Measurements from ENCODE around the gene GMPPB.

GMPPB gene

DNA sequence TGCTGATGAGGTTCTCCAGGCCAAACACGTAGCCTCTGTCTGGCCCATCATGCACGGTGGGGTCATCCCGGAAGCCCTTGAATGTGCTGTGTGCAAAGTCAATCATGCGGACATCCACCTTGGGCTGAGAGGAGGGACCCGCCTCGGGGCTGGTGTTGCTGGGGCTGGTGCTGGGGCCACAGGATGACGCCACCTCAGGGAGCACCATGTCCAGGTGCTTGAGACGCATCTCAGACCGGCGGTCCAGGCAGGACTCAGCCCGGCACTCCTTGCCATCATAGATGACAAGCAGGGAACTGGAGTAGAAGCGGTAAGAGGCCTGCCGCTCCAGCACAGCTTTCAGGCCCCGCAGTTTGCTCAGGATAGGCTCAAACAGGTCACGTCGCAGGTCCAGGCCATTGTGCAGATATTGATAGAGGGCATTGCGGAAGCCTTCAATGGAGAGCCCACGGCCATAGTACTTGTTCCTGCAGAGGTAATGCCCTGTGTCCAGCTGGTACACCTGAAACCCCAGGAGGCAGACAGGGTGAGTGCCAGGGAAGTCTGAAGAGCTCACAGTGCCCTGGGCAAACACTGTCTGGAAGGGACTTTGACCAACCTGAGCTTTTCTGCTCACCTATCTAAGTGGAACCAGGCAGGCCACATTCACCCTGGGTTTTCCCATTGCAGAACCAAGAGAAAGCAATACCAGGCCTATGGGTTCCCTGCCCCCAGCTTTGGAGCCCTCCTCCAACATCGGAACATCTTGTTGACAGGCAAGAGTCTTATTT is 3.6 kb upstream of the GMPPB start:
- Histone ChIP-seq H3K79me1 (ENCODE audit: low read length) (peaks cover 10% of the 10 kb centered on the region), H3K56ac (ENCODE audit: low read length) (no peak overlapping the region), H2BK120ac (ENCODE audit: low read depth, low read length) (no peak overlapping the region), H3K18ac (ENCODE audit: low read length) (no peak overlapping the region), H2AK5ac (ENCODE audit: low read length) (no peak overlapping the region), H2BK5ac (ENCODE audit: low read length) (no peak overlapping the region), H3K36me3 (ENCODE audit: control insufficient read depth, insufficient read depth, low read length) (peaks cover 5% of the 10 kb centered on the region), H4K8ac (ENCODE audit: low read depth, low read length) (no peak overlapping the region), H3K27ac (ENCODE audit: low read depth, low read length) (no peak overlapping the region), H3K4me1 (ENCODE audit: control insufficient read depth, low read depth, low read length) (peaks cover 4% of the 10 kb centered on the region), H3K4me3 (ENCODE audit: low read length) (no peak overlapping the region), H4K5ac (ENCODE audit: low read length) (no peak overlapping the region), H3K4me2 (ENCODE audit: low read length) (no peak overlapping the region), H3K4ac (ENCODE audit: low read depth, low read length) (no peak overlapping the region), H3K9ac (ENCODE audit: low read length) (no peak overlapping the region), H3K27me3 (ENCODE audit: insufficient read depth, low read length, poor library complexity) (no peaks in the 10 kb centered on the region), H2BK15ac (replicated peaks; ENCODE audit: low read depth) (no peak overlapping the region), H3K23ac (ENCODE audit: low read length) (no peak overlapping the region), H3K79me2 (ENCODE audit: control insufficient read depth, insufficient read depth, low read length) (peaks cover 7% of the 10 kb centered on the region)
- WGBS (ENCODE audit: extremely low coverage, insufficient coverage, low lambda C conversion rate), result no CpG with 5 or more reads among the region's 19 CpGs
- DNase-seq, result no peak

- Histone ChIP-seq H3K4me1 (ENCODE audit: control insufficient read depth, low read depth, low read length) (peaks cover 4% of the 10 kb centered on the region), H3K4me3 (ENCODE audit: low read length) (no peak overlapping the region), H3K18ac (ENCODE audit: low read length) (no peak overlapping the region), H3K4ac (ENCODE audit: low read depth, low read length) (no peak overlapping the region), H3K9ac (ENCODE audit: low read length) (no peak overlapping the region), H2BK5ac (ENCODE audit: low read length) (no peak overlapping the region), H2BK120ac (ENCODE audit: low read depth, low read length) (no peak overlapping the region), H3K36me3 (ENCODE audit: control insufficient read depth, insufficient read depth, low read length) (peaks cover 7% of the 10 kb centered on the region), H3K27me3 (ENCODE audit: insufficient read depth, low read length, poor library complexity) (no peaks in the 10 kb centered on the region), H3K56ac (ENCODE audit: low read length) (no peak overlapping the region), H3K79me2 (ENCODE audit: control insufficient read depth, insufficient read depth, low read length) (peaks cover 7% of the 10 kb centered on the region), H3K79me1 (ENCODE audit: low read length) (peaks cover 12% of the 10 kb centered on the region), H3K27ac (ENCODE audit: low read depth, low read length) (no peak overlapping the region), H4K8ac (ENCODE audit: low read depth, low read length) (no peak overlapping the region), H2BK15ac (replicated peaks; ENCODE audit: low read depth) (no peak overlapping the region), H4K5ac (ENCODE audit: low read length) (no peak overlapping the region), H2AK5ac (ENCODE audit: low read length) (no peak overlapping the region), H3K4me2 (ENCODE audit: low read length) (no peak overlapping the region), H3K23ac (ENCODE audit: low read length) (no peak overlapping the region)
- DNase-seq, result no peak
- WGBS (ENCODE audit: extremely low coverage, insufficient coverage, low lambda C conversion rate), result no CpG with 5 or more reads among the region's 11 CpGs
Measured at GRCh38 chr3:49725906-49726681, 2.3 kb upstream of the GMPPB start.

DNA sequence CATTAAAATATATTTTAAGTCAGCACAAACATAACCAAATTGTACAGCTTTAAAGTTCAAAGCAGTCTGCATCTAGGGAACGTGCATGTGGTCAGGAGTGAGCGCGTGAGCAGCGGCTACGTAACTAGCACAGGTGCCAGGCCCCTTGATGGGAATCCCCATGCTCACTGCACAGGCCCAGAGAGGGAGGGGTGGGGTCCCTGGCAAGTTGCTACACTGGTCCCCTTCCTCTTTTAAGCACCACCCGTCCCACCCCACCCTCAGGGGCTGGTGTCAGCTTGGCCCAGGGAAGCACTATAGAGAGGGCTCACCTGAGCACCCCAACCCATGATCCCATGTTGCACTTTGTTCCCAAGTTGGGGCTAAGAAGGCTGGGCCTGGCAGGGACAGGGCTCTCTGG is 835 bp upstream of the GMPPB start:
- H4K8ac ChIP-seq (ENCODE audit: low read depth, low read length), result no peak overlapping the region
- no peak overlapping the region for H2BK5ac ChIP-seq (ENCODE audit: low read length)
- DNase-seq, result no peak
- peaks cover 4% of the 10 kb centered on the region for H3K4me1 ChIP-seq (ENCODE audit: control insufficient read depth, low read depth, low read length)
- H3K36me3 ChIP-seq (ENCODE audit: control insufficient read depth, insufficient read depth, low read length), result peaks cover 6% of the 10 kb centered on the region
- H3K27ac ChIP-seq (ENCODE audit: low read depth, low read length), result peak overlapping the region; percentile 21
- H3K4me2 ChIP-seq (ENCODE audit: low read length), result peak overlapping the region; percentile 84
- no peak overlapping the region for H2BK120ac ChIP-seq (ENCODE audit: low read depth, low read length)
- peak overlapping the region; percentile 96 for H3K56ac ChIP-seq (ENCODE audit: low read length)
- no peak overlapping the region for H2AK5ac ChIP-seq (ENCODE audit: low read length)
- H3K9ac ChIP-seq (ENCODE audit: low read length), result peak overlapping the region; percentile 96
- H3K79me2 ChIP-seq (ENCODE audit: control insufficient read depth, insufficient read depth, low read length), result peaks cover 7% of the 10 kb centered on the region
- H3K79me1 ChIP-seq (ENCODE audit: low read length), result peaks cover 12% of the 10 kb centered on the region
- no peak overlapping the region for H3K23ac ChIP-seq (ENCODE audit: low read length)
- H3K4ac ChIP-seq (ENCODE audit: low read depth, low read length), result peak overlapping the region; percentile 61
- WGBS (ENCODE audit: extremely low coverage, insufficient coverage, low lambda C conversion rate), result no CpG with 5 or more reads among the region's 6 CpGs
- no peak overlapping the region for H2BK15ac ChIP-seq (replicated peaks; ENCODE audit: low read depth)
- peak overlapping the region; percentile 13 for H3K18ac ChIP-seq (ENCODE audit: low read length)
- no peaks in the 10 kb centered on the region for H3K27me3 ChIP-seq (ENCODE audit: insufficient read depth, low read length, poor library complexity)
- H3K4me3 ChIP-seq (ENCODE audit: low read length), result no peak overlapping the region
- no peak overlapping the region for H4K5ac ChIP-seq (ENCODE audit: low read length)

DNA sequence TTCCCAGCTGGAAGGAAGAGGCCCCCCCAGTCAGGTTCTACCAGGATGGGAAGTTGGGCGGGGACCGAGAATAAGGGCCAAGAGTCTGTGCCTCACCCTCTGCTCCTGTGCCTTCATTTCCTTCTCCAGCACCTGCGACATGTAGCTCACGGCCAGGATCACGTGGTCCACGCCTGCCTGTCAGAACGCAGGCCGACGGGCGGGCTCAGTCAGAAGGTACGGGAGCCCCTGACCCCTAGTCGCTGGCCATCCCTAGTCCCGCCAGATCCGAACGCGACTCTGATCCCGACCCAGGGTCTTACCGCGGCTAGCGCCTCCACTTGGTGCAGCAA is 489 bp downstream of the GMPPB start:
- Histone ChIP-seq H3K23ac (ENCODE audit: low read length) (no peak overlapping the region), H2AK5ac (ENCODE audit: low read length) (peak overlapping the region; percentile 29), H3K27me3 (ENCODE audit: insufficient read depth, low read length, poor library complexity) (no peaks in the 10 kb centered on the region), H3K18ac (ENCODE audit: low read length) (no peak overlapping the region), H3K79me2 (ENCODE audit: control insufficient read depth, insufficient read depth, low read length) (peaks cover 7% of the 10 kb centered on the region), H2BK5ac (ENCODE audit: low read length) (no peak overlapping the region), H3K4me1 (ENCODE audit: control insufficient read depth, low read depth, low read length) (peaks cover 4% of the 10 kb centered on the region), H2BK120ac (ENCODE audit: low read depth, low read length) (no peak overlapping the region), H3K4me3 (ENCODE audit: low read length) (peak overlapping the region; percentile 74), H3K36me3 (ENCODE audit: control insufficient read depth, insufficient read depth, low read length) (peaks cover 6% of the 10 kb centered on the region), H2BK15ac (replicated peaks; ENCODE audit: low read depth) (no peak overlapping the region), H3K56ac (ENCODE audit: low read length) (peak overlapping the region; percentile 90), H3K9ac (ENCODE audit: low read length) (peak overlapping the region; percentile 85), H4K8ac (ENCODE audit: low read depth, low read length) (no peak overlapping the region), H3K79me1 (ENCODE audit: low read length) (peaks cover 12% of the 10 kb centered on the region), H3K4me2 (ENCODE audit: low read length) (peak overlapping the region; percentile 59), H3K4ac (ENCODE audit: low read depth, low read length) (peak overlapping the region; percentile 17), H4K5ac (ENCODE audit: low read length) (no peak overlapping the region), H3K27ac (ENCODE audit: low read depth, low read length) (no peak overlapping the region)
- DNase-seq, result peak; percentile 61
- WGBS (ENCODE audit: extremely low coverage, insufficient coverage, low lambda C conversion rate), result no CpG with 5 or more reads among the region's 20 CpGs

DNA sequence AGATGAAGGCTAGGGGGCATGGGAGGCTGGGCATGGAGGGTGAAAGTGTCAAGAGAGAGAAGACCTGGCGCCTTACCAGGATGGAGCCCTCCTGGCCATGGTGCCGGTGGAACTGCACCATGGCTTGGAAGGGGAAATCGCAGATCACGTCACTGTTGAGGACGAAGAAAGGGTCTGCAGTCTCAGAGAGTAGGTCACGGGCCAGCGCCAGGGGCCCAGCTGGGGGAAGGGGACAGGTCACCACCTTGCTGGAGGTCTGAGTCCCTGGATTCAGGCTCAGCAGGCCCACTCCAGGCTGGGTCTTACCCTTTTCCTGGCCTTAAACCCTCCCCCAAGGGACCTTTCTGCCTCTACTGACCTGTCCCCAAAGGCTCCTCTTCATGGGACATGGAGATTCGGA is 855 bp downstream of the GMPPB start:
- H3K56ac ChIP-seq (ENCODE audit: low read length), result peak overlapping the region; percentile 90
- H2BK120ac ChIP-seq (ENCODE audit: low read depth, low read length), result no peak overlapping the region
- H3K18ac ChIP-seq (ENCODE audit: low read length), result no peak overlapping the region
- no peak overlapping the region for H3K23ac ChIP-seq (ENCODE audit: low read length)
- H3K36me3 ChIP-seq (ENCODE audit: control insufficient read depth, insufficient read depth, low read length), result peaks cover 6% of the 10 kb centered on the region
- H4K5ac ChIP-seq (ENCODE audit: low read length), result no peak overlapping the region
- H2AK5ac ChIP-seq (ENCODE audit: low read length), result no peak overlapping the region
- no peaks in the 10 kb centered on the region for H3K27me3 ChIP-seq (ENCODE audit: insufficient read depth, low read length, poor library complexity)
- peak overlapping the region; percentile 85 for H3K9ac ChIP-seq (ENCODE audit: low read length)
- peaks cover 7% of the 10 kb centered on the region for H3K79me2 ChIP-seq (ENCODE audit: control insufficient read depth, insufficient read depth, low read length)
- H3K27ac ChIP-seq (ENCODE audit: low read depth, low read length), result no peak overlapping the region
- no peak overlapping the region for H2BK15ac ChIP-seq (replicated peaks; ENCODE audit: low read depth)
- H3K4me3 ChIP-seq (ENCODE audit: low read length), result peak overlapping the region; percentile 74
- H2BK5ac ChIP-seq (ENCODE audit: low read length), result no peak overlapping the region
- WGBS (ENCODE audit: extremely low coverage, insufficient coverage, low lambda C conversion rate), result no CpG with 5 or more reads among the region's 8 CpGs
- peak overlapping the region; percentile 59 for H3K4me2 ChIP-seq (ENCODE audit: low read length)
- H4K8ac ChIP-seq (ENCODE audit: low read depth, low read length), result no peak overlapping the region
- H3K4me1 ChIP-seq (ENCODE audit: control insufficient read depth, low read depth, low read length), result peaks cover 4% of the 10 kb centered on the region
- H3K4ac ChIP-seq (ENCODE audit: low read depth, low read length), result no peak overlapping the region
- DNase-seq, result no peak
- peaks cover 12% of the 10 kb centered on the region for H3K79me1 ChIP-seq (ENCODE audit: low read length)
